ENCODE measurements around the gene HMGXB4. TPM values are rescaled to one million over a fixed set of nuclear protein-coding genes. Genes with fewer than 3 reads are reported as not detected.

Gene HMGXB4
- total and polyA plus RNA-seq, 2 donors (not counting 1 experiment from before 2014, with no cell fraction given) = 5.9 to 25.2 TPM

- TF ChIP-seq CTCF (IDR thresholded peaks at IDR 0.05) (no peak), EZH2 (IDR thresholded peaks at IDR 0.05; ENCODE audit: borderline replicate concordance, insufficient read depth, low read depth, low read length, poor library complexity, severe bottlenecking) (no peak)
- WGBS (ENCODE audit: insufficient coverage) = 75% methylated on average over 15 of the region's 19 CpGs
- Mint-ChIP-seq H3K27ac (no peak overlapping the region), H3K4me1 (peaks cover 17% of the 10 kb centered on the region), H3K9me3 (ENCODE audit: insufficient read depth) (no peaks in the 10 kb centered on the region), H3K4me3 (no peak overlapping the region), H3K27me3 (no peaks in the 10 kb centered on the region)
- ATAC-seq (ENCODE audit: low read depth) = no peak
- Histone ChIP-seq H3K27me3 (replicated peaks in 1 of 4; ENCODE audit: control extremely low read depth in 1 of 4, control insufficient read depth in 3 of 4, insufficient read depth in 4 of 4, low read length in 3 of 4) (no peaks in the 10 kb centered on the region), H3K9ac (ENCODE audit: low read length) (no peak overlapping the region), H3K79me2 (ENCODE audit: control insufficient read depth, insufficient read depth, low read length) (no peaks in the 10 kb centered on the region), H3K4me3 (ENCODE audit: control extremely low read depth in 1 of 5, extremely low read depth in 1 of 5, insufficient read depth in 1 of 5, low read depth in 2 of 5, low read length in 4 of 5) (no peak overlapping the region), H3K9me3 (ENCODE audit: control extremely low read depth in 1 of 3, control insufficient read depth in 2 of 3, insufficient read depth in 1 of 3, low read length in 2 of 3) (no peaks in the 10 kb centered on the region), H4K20me1 (ENCODE audit: control insufficient read depth, insufficient read depth, low read length, poor library complexity, severe bottlenecking) (no peaks in the 10 kb centered on the region), H3K4me1 (ENCODE audit: control insufficient read depth in 2 of 2, insufficient read depth in 2 of 2, low read length in 2 of 2) (peaks cover 0 to 6% of the 10 kb centered on the region in 2 donors), H3K27ac (ENCODE audit: low read length in 2 of 2) (no peak overlapping the region), H3K4me2 (replicated peaks; ENCODE audit: low read depth, low read length, poor library complexity, severe bottlenecking) (no peak overlapping the region), H2AFZ (ENCODE audit: insufficient read depth, low read depth, low read length, poor library complexity, severe bottlenecking) (no peak overlapping the region), H3K36me3 (replicated peaks in 1 of 2; ENCODE audit: control extremely low read depth in 1 of 2, control insufficient read depth in 1 of 2, extremely low read depth in 1 of 2, insufficient read depth in 2 of 2, low read length in 1 of 2) (peaks cover 0 to 33% of the 10 kb centered on the region in 2 experiments)
- ChIA-PET CTCF (no interaction called here), POLR2A (interaction anchor here (1.6 kb wide), 1 partner anchor 10 kb away, joined by 3 read pairs; no protein-coding TSS in a partner anchor)
- intact Hi-C loops (cut with micrococcal nuclease) = no loop called here
- no peak for DNase-seq
Measured at GRCh38 chr22:35341090-35341874, 84.0 kb downstream of the HMGXB4 start.

GRCh38 chr22:35342390-35342789, 85.1 kb downstream of the HMGXB4 start:
- Histone ChIP-seq H3K9ac (ENCODE audit: low read length) (no peak overlapping the region), H3K27ac (ENCODE audit: low read length in 2 of 2) (no peak overlapping the region)

More at GRCh38 chr22:35342390-35342789, 85.1 kb downstream of the HMGXB4 start:
- H3K4me3 Mint-ChIP-seq = no peak overlapping the region
- intact Hi-C loops (cut with micrococcal nuclease) = no loop called here
- ATAC-seq (ENCODE audit: low read depth) (no peak), DNase-seq (no peak)
- Histone ChIP-seq H3K9me3 (ENCODE audit: control extremely low read depth in 1 of 3, control insufficient read depth in 2 of 3, insufficient read depth in 1 of 3, low read length in 2 of 3) (no peaks in the 10 kb centered on the region), H3K27me3 (replicated peaks in 1 of 4; ENCODE audit: control extremely low read depth in 1 of 4, control insufficient read depth in 3 of 4, insufficient read depth in 4 of 4, low read length in 3 of 4) (no peaks in the 10 kb centered on the region), H2AFZ (ENCODE audit: insufficient read depth, low read depth, low read length, poor library complexity, severe bottlenecking) (no peak overlapping the region), H3K4me3 (ENCODE audit: control extremely low read depth in 1 of 5, extremely low read depth in 1 of 5, insufficient read depth in 1 of 5, low read depth in 2 of 5, low read length in 4 of 5) (no peak overlapping the region), H3K4me2 (replicated peaks; ENCODE audit: low read depth, low read length, poor library complexity, severe bottlenecking) (no peak overlapping the region), H3K79me2 (ENCODE audit: control insufficient read depth, insufficient read depth, low read length) (no peaks in the 10 kb centered on the region), H3K36me3 (replicated peaks in 1 of 2; ENCODE audit: control extremely low read depth in 1 of 2, control insufficient read depth in 1 of 2, extremely low read depth in 1 of 2, insufficient read depth in 2 of 2, low read length in 1 of 2) (peaks cover 0 to 25% of the 10 kb centered on the region in 2 experiments), H4K20me1 (ENCODE audit: control insufficient read depth, insufficient read depth, low read length, poor library complexity, severe bottlenecking) (no peaks in the 10 kb centered on the region), H3K4me1 (ENCODE audit: control insufficient read depth in 2 of 2, insufficient read depth in 2 of 2, low read length in 2 of 2) (peaks cover 0 to 6% of the 10 kb centered on the region in 2 donors)
- WGBS (ENCODE audit: insufficient coverage) = 100% methylated on average over 4 of the region's 4 CpGs
- TF ChIP-seq EZH2 (IDR thresholded peaks at IDR 0.05; ENCODE audit: borderline replicate concordance, insufficient read depth, low read depth, low read length, poor library complexity, severe bottlenecking) (no peak), CTCF (IDR thresholded peaks at IDR 0.05) (no peak)
- H3K27me3 Mint-ChIP-seq = no peaks in the 10 kb centered on the region
- H3K4me1 Mint-ChIP-seq = peaks cover 17% of the 10 kb centered on the region
- H3K9me3 Mint-ChIP-seq (ENCODE audit: insufficient read depth) = no peaks in the 10 kb centered on the region
- POLR2A ChIA-PET = no interaction called here
- CTCF ChIA-PET = no interaction called here
- no peak overlapping the region for H3K27ac Mint-ChIP-seq

Measured in B cell (primary cell).